Osteoblast (primary cell): Measurements from ENCODE around the gene ACAP3. TPM values are rescaled to one million over a fixed set of nuclear protein-coding genes. Genes with fewer than 3 reads are reported as not detected.

ENCODE experiments used
- DNase-seq: peaks from one replicate; pipeline ENCODE4 v3.0.0; 2011; ENCODE audit warnings: low spot score, mixed read lengths; ENCODE audit not compliant: insufficient read length; ENCODE audit errors: missing footprints
- H2AFZ ChIP-seq: 2 replicates; pipeline ENCODE4 v1.6.0; 2011; ENCODE audit warnings: mild to moderate bottlenecking, low read length
- H3K27ac ChIP-seq: 2 replicates; pipeline ENCODE4 v1.5.1; 2011; ENCODE audit warnings: mild to moderate bottlenecking, low read depth, low read length, moderate library complexity
- H3K27me3 ChIP-seq: 2 replicates; pipeline ENCODE4 v1.6.0; 2012; ENCODE audit warnings: mild to moderate bottlenecking, control low read depth, inconsistent platforms, low read length, moderate library complexity; ENCODE audit not compliant: insufficient read depth
- H3K36me3 ChIP-seq: 2 replicates; pipeline ENCODE4 v1.5.1; 2011; ENCODE audit warnings: mild to moderate bottlenecking, low read length, control low read depth, moderate library complexity; ENCODE audit not compliant: insufficient read depth
- H3K4me1 ChIP-seq: 2 replicates; pipeline ENCODE4 v1.5.1; 2011; ENCODE audit warnings: mild to moderate bottlenecking, low read length, control low read depth, moderate library complexity; ENCODE audit not compliant: insufficient read depth
- H3K4me2 ChIP-seq: 2 replicates; pipeline ENCODE4 v1.6.0; 2011; ENCODE audit warnings: mild to moderate bottlenecking, low read length; ENCODE audit not compliant: insufficient read depth
- H3K4me3 ChIP-seq: fragments of 200-600 bp; sonication (generic); 3 replicates; pipeline ENCODE4 v1.5.1; 2012; ENCODE audit warnings: mild to moderate bottlenecking, low read length, inconsistent platforms; ENCODE audit not compliant: insufficient read depth
- H3K79me2 ChIP-seq: 2 replicates; pipeline ENCODE4 v1.6.0; 2012; ENCODE audit warnings: mild to moderate bottlenecking, low read length, control low read depth, inconsistent platforms; ENCODE audit not compliant: insufficient read depth
- H3K9me3 ChIP-seq: 2 replicates; pipeline ENCODE4 v1.5.1; 2011; ENCODE audit warnings: low read depth, low read length, control low read depth
- H4K20me1 ChIP-seq: 2 replicates; pipeline ENCODE4 v1.6.0; 2012; ENCODE audit warnings: mild to moderate bottlenecking, low read length, control low read depth; ENCODE audit not compliant: insufficient read depth
- total RNA-seq: library from RNA; depleted of rRNA; stranded (reverse); fragments of >200 nt; gene quantifications from 2 replicates; pipeline ENCODE4 v1.2.3, GENCODE V29; 2012
- TF ChIP-seq, protein P1 (sequence below): IDR thresholded peaks from 2 replicates; pipeline ENCODE4 v1.5.1; 2011; ENCODE audit warnings: mild to moderate bottlenecking, low read depth, low read length, moderate library complexity; ENCODE audit errors: extremely low read depth

ACAP3 gene
- total RNA-seq, 1 donor: 46.7 TPM

DNA sequence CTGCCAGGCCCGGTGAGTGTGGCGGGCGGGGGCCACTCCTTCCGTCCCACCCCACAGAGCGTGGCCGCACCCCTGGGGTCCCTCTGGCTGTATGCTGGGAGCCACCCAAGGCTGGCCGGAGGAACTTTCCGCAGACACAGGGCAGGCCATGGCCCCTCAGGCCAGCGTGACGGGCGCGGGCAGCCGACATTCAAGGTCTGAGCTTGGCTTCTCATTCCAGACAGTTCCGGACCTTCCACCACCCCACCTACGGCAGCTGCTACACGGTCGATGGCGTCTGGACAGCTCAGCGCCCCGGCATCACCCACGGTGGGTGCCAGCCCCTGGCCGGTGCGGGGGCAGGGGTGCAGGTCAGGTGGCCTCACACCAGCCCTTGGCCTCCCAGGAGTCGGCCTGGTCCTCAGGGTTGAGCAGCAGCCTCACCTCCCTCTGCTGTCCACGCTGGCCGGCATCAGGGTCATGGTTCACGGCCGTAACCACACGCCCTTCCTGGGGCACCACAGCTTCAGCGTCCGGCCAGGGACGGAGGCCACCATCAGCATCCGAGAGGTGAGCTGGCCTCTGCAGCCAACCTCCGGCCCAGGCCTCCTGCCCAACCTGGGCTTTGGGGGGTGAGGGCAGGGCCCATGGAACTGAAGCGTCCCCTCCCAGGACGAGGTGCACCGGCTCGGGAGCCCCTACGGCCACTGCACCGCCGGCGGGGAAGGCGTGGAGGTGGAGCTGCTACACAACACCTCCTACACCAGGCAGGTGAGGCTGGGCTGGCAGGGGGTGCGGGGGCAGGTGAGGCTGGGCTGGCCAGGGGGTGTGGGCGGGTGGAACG lies 20.2 kb downstream of the ACAP3 start:
- H3K79me2 ChIP-seq: no peaks in the 10 kb centered on the region
- no peaks in the 10 kb centered on the region for H3K27me3 ChIP-seq
- H3K36me3 ChIP-seq: no peaks in the 10 kb centered on the region
- H3K27ac ChIP-seq: no peak overlapping the region
- H4K20me1 ChIP-seq: peaks cover 11% of the 10 kb centered on the region
- H3K9me3 ChIP-seq: no peaks in the 10 kb centered on the region
- H2AFZ ChIP-seq: no peak overlapping the region
- H3K4me1 ChIP-seq: peaks cover 5% of the 10 kb centered on the region
- no peak for DNase-seq
- H3K4me2 ChIP-seq: no peak overlapping the region
- H3K4me3 ChIP-seq: no peak overlapping the region
- TF ChIP-seq, protein P1, sequence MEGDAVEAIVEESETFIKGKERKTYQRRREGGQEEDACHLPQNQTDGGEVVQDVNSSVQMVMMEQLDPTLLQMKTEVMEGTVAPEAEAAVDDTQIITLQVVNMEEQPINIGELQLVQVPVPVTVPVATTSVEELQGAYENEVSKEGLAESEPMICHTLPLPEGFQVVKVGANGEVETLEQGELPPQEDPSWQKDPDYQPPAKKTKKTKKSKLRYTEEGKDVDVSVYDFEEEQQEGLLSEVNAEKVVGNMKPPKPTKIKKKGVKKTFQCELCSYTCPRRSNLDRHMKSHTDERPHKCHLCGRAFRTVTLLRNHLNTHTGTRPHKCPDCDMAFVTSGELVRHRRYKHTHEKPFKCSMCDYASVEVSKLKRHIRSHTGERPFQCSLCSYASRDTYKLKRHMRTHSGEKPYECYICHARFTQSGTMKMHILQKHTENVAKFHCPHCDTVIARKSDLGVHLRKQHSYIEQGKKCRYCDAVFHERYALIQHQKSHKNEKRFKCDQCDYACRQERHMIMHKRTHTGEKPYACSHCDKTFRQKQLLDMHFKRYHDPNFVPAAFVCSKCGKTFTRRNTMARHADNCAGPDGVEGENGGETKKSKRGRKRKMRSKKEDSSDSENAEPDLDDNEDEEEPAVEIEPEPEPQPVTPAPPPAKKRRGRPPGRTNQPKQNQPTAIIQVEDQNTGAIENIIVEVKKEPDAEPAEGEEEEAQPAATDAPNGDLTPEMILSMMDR: no peak

DNA sequence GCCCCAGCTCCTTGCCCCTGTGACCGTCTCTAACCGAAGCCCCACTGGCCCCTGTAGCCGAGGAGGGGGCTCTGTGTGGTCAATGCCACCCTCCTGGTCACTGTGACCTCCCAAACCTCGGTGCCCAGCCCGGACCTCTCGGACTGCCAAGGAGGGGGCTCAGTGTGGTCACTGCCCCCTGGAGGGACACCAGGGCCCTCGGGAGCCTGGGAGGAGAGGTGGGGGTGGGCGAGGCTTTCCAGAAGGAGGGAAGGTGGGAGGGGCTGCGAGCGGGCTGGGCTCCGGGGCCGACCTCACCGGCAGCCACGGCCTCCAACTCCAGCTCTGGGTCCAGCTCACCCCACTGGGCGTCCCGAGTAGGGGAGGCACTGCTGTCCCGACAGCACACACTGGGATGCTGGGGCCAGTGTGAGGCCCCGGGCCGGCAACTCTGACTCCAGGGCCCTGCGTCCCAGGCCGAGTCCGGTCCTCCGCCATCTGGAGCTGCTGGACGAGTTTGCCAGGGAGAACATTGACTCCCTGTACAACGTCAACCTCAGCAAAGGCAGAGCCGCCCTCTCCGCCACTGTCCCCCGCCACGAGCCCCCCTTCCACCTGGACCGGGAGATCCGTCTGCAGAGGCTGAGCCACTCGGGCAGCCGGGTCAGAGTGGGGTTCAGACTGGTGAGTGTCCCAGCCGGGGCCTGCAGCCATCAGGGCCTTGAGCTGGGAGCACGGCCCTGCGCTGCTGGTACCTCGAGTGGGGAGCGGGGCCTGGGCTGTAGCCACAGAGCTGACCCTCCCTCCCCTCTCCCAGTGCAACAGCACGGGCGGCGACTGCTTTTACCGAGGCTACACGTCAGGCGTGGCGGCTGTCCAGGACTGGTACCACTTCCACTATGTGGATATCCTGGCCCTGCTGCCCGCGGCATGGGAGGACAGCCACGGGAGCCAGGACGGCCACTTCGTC lies 21.1 kb downstream of the ACAP3 start:
- no peaks in the 10 kb centered on the region for H3K36me3 ChIP-seq
- H3K9me3 ChIP-seq: no peaks in the 10 kb centered on the region
- peaks cover 5% of the 10 kb centered on the region for H3K4me1 ChIP-seq
- TF ChIP-seq, protein P1: no peak
- no peak for DNase-seq
- H3K27me3 ChIP-seq: no peaks in the 10 kb centered on the region
- no peak overlapping the region for H3K4me3 ChIP-seq
- no peak overlapping the region for H2AFZ ChIP-seq
- H4K20me1 ChIP-seq: peaks cover 6% of the 10 kb centered on the region
- H3K4me2 ChIP-seq: no peak overlapping the region
- H3K27ac ChIP-seq: no peak overlapping the region
- H3K79me2 ChIP-seq: no peaks in the 10 kb centered on the region

DNA sequence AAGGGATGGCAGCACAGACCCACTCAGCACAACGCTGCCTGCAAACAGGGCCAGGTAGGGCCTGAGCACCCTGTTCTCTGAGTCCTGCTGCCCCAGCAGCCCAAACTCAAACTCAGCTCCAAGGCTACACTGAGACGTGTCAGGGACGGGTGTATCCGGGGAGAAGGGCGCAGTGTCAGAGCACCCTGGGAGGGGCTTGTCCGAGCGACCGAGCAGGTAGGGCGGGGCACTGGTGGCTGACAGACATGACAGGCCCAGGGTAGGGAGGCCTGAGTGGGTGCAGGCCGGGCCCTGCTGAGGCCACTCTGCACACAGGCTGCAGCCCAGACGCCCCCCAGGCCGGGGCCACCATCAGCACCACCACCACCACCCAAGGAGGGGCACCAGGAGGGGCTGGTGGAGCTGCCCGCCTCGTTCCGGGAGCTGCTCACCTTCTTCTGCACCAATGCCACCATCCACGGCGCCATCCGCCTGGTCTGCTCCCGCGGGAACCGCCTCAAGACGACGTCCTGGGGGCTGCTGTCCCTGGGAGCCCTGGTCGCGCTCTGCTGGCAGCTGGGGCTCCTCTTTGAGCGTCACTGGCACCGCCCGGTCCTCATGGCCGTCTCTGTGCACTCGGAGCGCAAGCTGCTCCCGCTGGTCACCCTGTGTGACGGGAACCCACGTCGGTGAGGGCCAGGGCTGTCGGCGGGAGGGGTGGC lies 22.0 kb downstream of the ACAP3 start:
- DNase-seq: no peak
- no peaks in the 10 kb centered on the region for H4K20me1 ChIP-seq
- no peak overlapping the region for H3K4me2 ChIP-seq
- H3K27ac ChIP-seq: no peak overlapping the region
- no peak overlapping the region for H2AFZ ChIP-seq
- no peaks in the 10 kb centered on the region for H3K79me2 ChIP-seq
- no peaks in the 10 kb centered on the region for H3K4me1 ChIP-seq
- TF ChIP-seq, protein P1: no peak
- H3K36me3 ChIP-seq: no peaks in the 10 kb centered on the region
- H3K4me3 ChIP-seq: no peak overlapping the region
- no peaks in the 10 kb centered on the region for H3K9me3 ChIP-seq
- H3K27me3 ChIP-seq: no peaks in the 10 kb centered on the region
